GM12878 (cell line): ENCODE data around the gene PCDHB6. TPM values are rescaled to one million over a fixed set of nuclear protein-coding genes. Genes with fewer than 3 reads are reported as not detected.
"Not testable (repeated sequence)": the region's sequence is repeated elsewhere in the genome, so short reads cannot be mapped to it uniquely, and the experiment has no call there.

Source experiments
- ATAC-seq: fragments of 200-7000 bp; cut with Tn5 transposase; 3 replicates; pipeline ENCODE4 v1.9.1; 2020; ENCODE audit warnings: mild to moderate bottlenecking, moderate library complexity
- BruUV-seq: library from RNA; stranded (reverse); fragments of 400-500 nt; replicated peaks from 2 replicates; lab custom pipeline; 2021; lab: Mats Ljungman, UMichigan
- CTCF ChIA-PET: fragments of 300-600 bp; sonication (Branson Sonifier 250); formaldehyde crosslinking; extraction: SDS; loops from one replicate; lab custom pipeline; 2021; ENCODE audit warnings: inconsistent platforms; lab: Yijun Ruan, JAX
- POLR2A ChIA-PET: fragments of 350-600 bp; formaldehyde crosslinking; extraction: SDS; loops from one replicate; lab custom pipeline; 2021; ENCODE audit warnings: inconsistent platforms; lab: Charles Lee
- RAD21 ChIA-PET: fragments of 300-600 bp; sonication (Branson Sonifier 250); formaldehyde crosslinking; loops from one replicate; lab custom pipeline; 2023; ENCODE audit warnings: antibody characterized with exemption; ENCODE audit not compliant: unreplicated experiment; lab: Charles Lee
- SMC1A ChIA-PET: fragments of 300-600 bp; sonication (Branson Sonifier 250); formaldehyde crosslinking; loops from one replicate; lab custom pipeline; 2023; ENCODE audit not compliant: unreplicated experiment, uncharacterized antibody; lab: Charles Lee
- DNase-seq: peaks from one replicate; pipeline ENCODE4 v3.0.0-alpha.2; 2011; ENCODE audit warnings: low read depth, low spot score
- FAIRE-seq: peaks from 3 replicates; lab custom pipeline; 2011; peaks lifted over from hg19 to GRCh38; lab: Jason Lieb, UNC
- H2AFZ ChIP-seq: 2 replicates; pipeline ENCODE4 v1.6.0; 2011; ENCODE audit warnings: low read depth, low read length, control low read depth; ENCODE audit not compliant: control insufficient read depth
- H3K27ac ChIP-seq: 2 replicates; pipeline ENCODE4 v1.5.1; 2011; ENCODE audit warnings: control low read depth; ENCODE audit not compliant: control insufficient read depth, insufficient read depth
- H3K27me3 ChIP-seq, 2 experiments: replicated peaks in 1 of 2; 2 replicates each; pipeline versions ENCODE4 v1.6.0 to v1.6.1; 2011; ENCODE audit warnings: low read length in 1 of 2; ENCODE audit not compliant: control insufficient read depth in 2 of 2, insufficient read depth in 2 of 2
- H3K36me3 ChIP-seq, 2 experiments: 2 replicates each; pipeline ENCODE4 v1.5.1; 2011; ENCODE audit warnings: low read length in 1 of 2; ENCODE audit not compliant: control insufficient read depth in 2 of 2, insufficient read depth in 2 of 2
- H3K4me1 ChIP-seq: 2 replicates; pipeline ENCODE4 v1.6.1; 2011; ENCODE audit warnings: mild to moderate bottlenecking, low read length, moderate library complexity, mixed read lengths; ENCODE audit not compliant: control insufficient read depth, insufficient read depth
- H3K4me2 ChIP-seq: 2 replicates; pipeline ENCODE4 v1.6.0; 2011; ENCODE audit warnings: control low read depth; ENCODE audit not compliant: control insufficient read depth, insufficient read depth
- H3K4me3 ChIP-seq: fragments of 200-600 bp; sonication (generic); 2 replicates; pipeline ENCODE4 v1.5.1; 2016
- H3K79me2 ChIP-seq: 2 replicates; pipeline ENCODE4 v1.6.0; 2011; ENCODE audit warnings: low read length; ENCODE audit not compliant: control insufficient read depth, insufficient read depth
- H3K9ac ChIP-seq: 2 replicates; pipeline ENCODE4 v1.8.0; 2011; ENCODE audit warnings: low read length, control low read depth, mixed read lengths; ENCODE audit not compliant: control insufficient read depth, insufficient read depth
- H3K9me3 ChIP-seq: replicated peaks from 3 replicates; pipeline ENCODE4 v1.5.1; 2011; ENCODE audit warnings: mild to moderate bottlenecking, low read length; ENCODE audit not compliant: control insufficient read depth, insufficient read depth
- H4K20me1 ChIP-seq: 2 replicates; pipeline ENCODE4 v1.6.0; 2011; ENCODE audit not compliant: control insufficient read depth, insufficient read depth
- BMI1 ChIP-seq: fragments of 450-650 bp; IDR thresholded peaks from 2 replicates; pipeline ENCODE4 v1.6.1; 2016; ENCODE audit warnings: mild to moderate bottlenecking, moderate library complexity, borderline replicate concordance
- CREB1 ChIP-seq: IDR thresholded peaks from 2 replicates; pipeline ENCODE4 v1.6.1; 2012; ENCODE audit warnings: low read depth, mild to moderate bottlenecking, inconsistent platforms
- HDAC2 ChIP-seq: fragments of 200-600 bp; sonication (generic); IDR thresholded peaks from 2 replicates; pipeline ENCODE4 v1.6.1; 2017
- IRF3 ChIP-seq: fragments of 450-650 bp; IDR thresholded peaks from 2 replicates; pipeline ENCODE4 v1.6.1; 2014; ENCODE audit warnings: mild to moderate bottlenecking
- JUNB ChIP-seq: IDR thresholded peaks from 2 replicates; pipeline ENCODE4 v1.6.1; 2016; ENCODE audit warnings: antibody characterized with exemption, mild to moderate bottlenecking
- KAT2A ChIP-seq: conservative IDR thresholded peaks from 2 replicates; pipeline ENCODE4 v1.6.1; 2011; ENCODE audit warnings: low read depth, low read length; ENCODE audit not compliant: control insufficient read depth
- KLF5 ChIP-seq: fragments of 450-650 bp; IDR thresholded peaks from 2 replicates; pipeline ENCODE4 v1.6.1; 2014; ENCODE audit warnings: mild to moderate bottlenecking; ENCODE audit not compliant: partially characterized antibody
- MYC ChIP-seq: IDR thresholded peaks from 2 replicates; pipeline ENCODE4 v1.6.1; 2011; ENCODE audit warnings: mild to moderate bottlenecking, low read length, moderate library complexity, inconsistent platforms; ENCODE audit not compliant: insufficient read depth, insufficient replicate concordance, insufficient read length, severe bottlenecking
- NR2C2 ChIP-seq: IDR thresholded peaks from 2 replicates; pipeline ENCODE4 v1.6.1; 2011; ENCODE audit warnings: borderline replicate concordance, low read depth; ENCODE audit not compliant: control insufficient read depth, insufficient read length
- NRF1 ChIP-seq: conservative IDR thresholded peaks from 2 replicates; pipeline ENCODE4 v1.6.1; 2011; ENCODE audit warnings: mild to moderate bottlenecking, low read depth, low read length, improper control_type of control experiment
- SIX5 ChIP-seq: IDR thresholded peaks from 2 replicates; pipeline ENCODE4 v1.6.1; 2011; ENCODE audit warnings: mild to moderate bottlenecking, low read depth, low read length, moderate library complexity; ENCODE audit not compliant: severe bottlenecking
- SREBF1 ChIP-seq: IDR thresholded peaks from 2 replicates; pipeline ENCODE4 v1.6.1; 2012; ENCODE audit warnings: mild to moderate bottlenecking, low read length
- ZNF274 ChIP-seq: IDR thresholded peaks from one replicate; pipeline ENCODE4 v1.8.0; 2011; ENCODE audit not compliant: insufficient read length, insufficient read depth
- WGBS: methylation state at CpG from one replicate; pipeline ENCODE4 v1.1.6; 2016; ENCODE audit warnings: low lambda C conversion rate; ENCODE audit not compliant: insufficient replicate concordance, insufficient coverage; ENCODE audit errors: missing lambda C conversion rate; 5-methylcytosine and 5-hydroxymethylcytosine counted together
- in situ Hi-C: fragments of 300-500 bp; cut with MboI; formaldehyde crosslinking; loops from 9 replicates; pipeline ENCODE4 v1.14.3; 2018; ENCODE audit warnings: mixed read lengths
- intact Hi-C: fragments of 100-400 bp; cut with micrococcal nuclease; formaldehyde crosslinking; loops from one replicate; pipeline ENCODE4 v1.14.2; 2022; ENCODE audit not compliant: unreplicated experiment
- polyA plus RNA-seq, 11 experiments: library from polyadenylated mRNA; depleted of rRNA in 4 of 11; unstranded in 6 of 11; stranded (reverse) in 5 of 11; fragments of >200 nt; fragmentation: Nextera tagmentation in 4 of 11; fragmentation: Illumina TruSeq in 1 of 11; extraction: Ambion mirVana in 4 of 11; extraction: Trizol in 1 of 11; gene quantifications; 1 replicate in 1 of 11; 2 replicates in 10 of 11; pipeline versions ENCODE4 v1.2.1 to v1.2.3, GENCODE V29; 2011 to 2016; ENCODE audit warnings: inconsistent platforms in 2 of 11, missing spikeins in 2 of 11, low read depth in 1 of 11
- total RNA-seq, 4 experiments: library from RNA; depleted of rRNA in 3 of 4; stranded (reverse); fragments of >200 nt in 3 of 4; fragmentation: Illumina TruSeq in 1 of 4; extraction: Trizol in 1 of 4; gene quantifications; 2 replicates each; pipeline versions ENCODE4 v1.2.1 to v1.2.3, GENCODE V29; 2013 to 2021

The PCDHB6 gene
- total and polyA plus RNA-seq, 10 of the 15 experiments (the other 5 are each of a cell fraction or from before 2014, with no cell fraction given): not detected

GRCh38 chr5:141135718-141136266 lies 14.1 kb upstream of the PCDHB6 start:
- WGBS: 51% methylated on average over 19 of the region's 19 CpGs
- RAD21 ChIA-PET: no interaction called here
- no peak for ATAC-seq
- no peaks in the 10 kb centered on the region; the same call in 2 of the 3 replicates for H3K9me3 ChIP-seq
- in situ Hi-C loops: no loop called here
- no peak for FAIRE-seq
- SMC1A ChIA-PET: no interaction called here
- no peak overlapping the region for H3K4me3 ChIP-seq
- no peaks in the 10 kb centered on the region for H3K27me3 ChIP-seq
- H4K20me1 ChIP-seq: no peaks in the 10 kb centered on the region
- BruUV-seq: no TSS peak
- H3K9ac ChIP-seq: no peak overlapping the region
- intact Hi-C loops: no loop called here
- no peak overlapping the region for H2AFZ ChIP-seq
- DNase-seq: no peak
- H3K4me1 ChIP-seq: no peaks in the 10 kb centered on the region
- no peak overlapping the region for H3K27ac ChIP-seq
- CTCF ChIA-PET: no interaction called here
- TF ChIP-seq SIX5 (no peak), ZNF274 (no peak), KAT2A (no peak), KLF5 (no peak), HDAC2 (no peak), IRF3 (no peak), NR2C2 (no peak), JUNB (no peak), BMI1 (no peak), NRF1 (no peak), SREBF1 (no peak), CREB1 (no peak), MYC (no peak)
- TF ChIP-seq, all 136 proteins: peak for 0
- POLR2A ChIA-PET: no interaction called here
- Histone ChIP-seq H3K4me2 (no peak overlapping the region), H3K36me3 (no peaks in the 10 kb centered on the region), H3K79me2 (no peaks in the 10 kb centered on the region)

- FAIRE-seq, H4K20me1 ChIP-seq, H2AFZ ChIP-seq, H3K27ac ChIP-seq, CTCF ChIA-PET, SMC1A ChIA-PET, H3K4me2 ChIP-seq, H3K79me2 ChIP-seq, POLR2A ChIA-PET, H3K9ac ChIP-seq, H3K36me3 ChIP-seq, H3K27me3 ChIP-seq, H3K9me3 ChIP-seq, in situ Hi-C loops, H3K4me3 ChIP-seq, intact Hi-C loops, H3K4me1 ChIP-seq, ATAC-seq, RAD21 ChIA-PET, DNase-seq, BruUV-seq: not testable (repeated sequence)
- WGBS: 76% methylated on average over 22 of the region's 34 CpGs
Observed at GRCh38 chr5:141137346-141137745, 12.5 kb upstream of the PCDHB6 start.
